Lower leg skin (tissue), 4 donors: ENCODE results near the gene TIPRL. TPM values are rescaled to one million over a fixed set of nuclear protein-coding genes. Genes with fewer than 3 reads are reported as not detected.

Source experiments
- DNase-seq, 2 donors: peaks; one replicate each; pipeline ENCODE4 v3.0.0-alpha.2; 2019; ENCODE audit warnings: low spot score in 2 of 2
- H3K4me3 ChIP-seq: fragments of 200-600 bp; sonication (generic); 2 replicates; pipeline ENCODE4 v1.5.1; 2017; ENCODE audit warnings: mild to moderate bottlenecking, low read depth; ENCODE audit not compliant: poor library complexity, severe bottlenecking
- CTCF ChIP-seq, 3 donors: fragments of 450-650 bp; IDR thresholded peaks; one replicate each; pipeline ENCODE4 v1.5.1; 2016; ENCODE audit warnings: antibody characterized with exemption in 3 of 3, mild to moderate bottlenecking in 3 of 3, moderate library complexity in 2 of 3
- POLR2A ChIP-seq, 2 donors: fragments of 450-650 bp; IDR thresholded peaks; one replicate each; pipeline ENCODE4 v1.6.1; 2016 to 2017; ENCODE audit warnings: antibody characterized with exemption in 2 of 2, mild to moderate bottlenecking in 1 of 2, moderate library complexity in 1 of 2
- WGBS, 2 donors: methylation state at CpG; one replicate each; pipeline ENCODE4 v1.1.5; 2018; 5-methylcytosine and 5-hydroxymethylcytosine counted together
- intact Hi-C: fragments of 100-400 bp; cut with DNase I; formaldehyde crosslinking; loops from one replicate; pipeline ENCODE4 v1.15.0; 2023; ENCODE audit warnings: low total_unique reads
- total RNA-seq, 4 donors: library from RNA; depleted of rRNA; stranded (reverse); fragments of >200 nt; gene quantifications; one replicate each; pipeline ENCODE4 v1.1.0, GENCODE V29; 2016

Gene TIPRL
- total RNA-seq, 4 donors from 2014 or later: 13.2 to 21.8 (median 18.6) TPM

DNA sequence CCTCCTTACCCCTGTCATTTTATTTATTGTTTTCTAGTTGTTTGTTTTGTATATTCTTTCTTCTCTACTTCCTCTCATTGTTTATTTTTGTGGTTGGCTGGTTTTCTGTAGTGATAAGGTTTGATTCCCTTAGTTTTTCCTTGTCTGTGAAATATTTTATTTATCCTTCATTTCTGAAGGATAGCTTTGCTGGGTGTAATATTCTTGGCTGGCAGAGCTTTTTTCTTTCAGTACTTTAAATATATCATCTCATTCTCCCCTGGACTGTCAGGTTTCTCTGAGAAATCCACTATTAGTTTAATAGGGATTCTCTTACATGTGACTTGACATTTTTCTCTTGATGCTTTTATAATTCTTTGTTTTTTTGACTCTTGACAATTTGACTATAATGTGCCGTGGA, 18.8 kb upstream of the TIPRL start:
- no peak overlapping the region for H3K4me3 ChIP-seq
- intact Hi-C loops: no loop called here
- no peak for DNase-seq
- 93 to 97% methylated on average over 1 of the region's 1 CpG for WGBS, 2 donors
- TF ChIP-seq CTCF (IDR thresholded peaks at IDR 0.05): no peak
- TF ChIP-seq POLR2A (IDR thresholded peaks at IDR 0.05): no peak

DNA sequence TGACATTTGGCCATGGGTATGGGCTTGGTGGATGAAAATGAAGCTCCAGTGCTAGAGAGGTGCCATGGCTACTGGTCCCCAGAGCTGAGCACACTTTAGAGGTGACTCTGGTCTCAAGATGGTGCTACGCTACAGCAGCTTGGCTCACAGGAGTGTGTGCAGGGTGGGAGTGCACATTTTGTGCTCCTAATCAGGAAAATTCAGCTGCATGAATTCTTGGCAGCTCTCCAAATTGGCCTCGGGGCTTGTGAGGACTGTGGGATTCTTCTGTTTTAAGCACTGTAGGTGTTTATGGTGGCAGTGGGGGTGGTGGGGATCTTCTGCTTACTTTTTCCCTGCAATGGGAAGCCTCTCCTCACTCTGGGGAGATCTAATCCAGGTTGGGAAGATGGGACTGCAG, 17.3 kb upstream of the TIPRL start:
- intact Hi-C loops: no loop called here
- no peak for TF ChIP-seq CTCF (IDR thresholded peaks at IDR 0.05)
- TF ChIP-seq POLR2A (IDR thresholded peaks at IDR 0.05): no peak
- DNase-seq: no peak
- 69 to 71% methylated on average over 2 of the region's 2 CpGs for WGBS, 2 donors
- H3K4me3 ChIP-seq: no peak overlapping the region

GRCh38 chr1:168163670-168164069, 15.1 kb upstream of the TIPRL start:
- TF ChIP-seq POLR2A (IDR thresholded peaks at IDR 0.05) (no peak), CTCF (IDR thresholded peaks at IDR 0.05) (no peak)
- intact Hi-C loops: no loop called here
- H3K4me3 ChIP-seq: no peak overlapping the region
- WGBS, 2 donors: 62 to 75% methylated on average over 3 of the region's 3 CpGs
- DNase-seq: no peak

DNA sequence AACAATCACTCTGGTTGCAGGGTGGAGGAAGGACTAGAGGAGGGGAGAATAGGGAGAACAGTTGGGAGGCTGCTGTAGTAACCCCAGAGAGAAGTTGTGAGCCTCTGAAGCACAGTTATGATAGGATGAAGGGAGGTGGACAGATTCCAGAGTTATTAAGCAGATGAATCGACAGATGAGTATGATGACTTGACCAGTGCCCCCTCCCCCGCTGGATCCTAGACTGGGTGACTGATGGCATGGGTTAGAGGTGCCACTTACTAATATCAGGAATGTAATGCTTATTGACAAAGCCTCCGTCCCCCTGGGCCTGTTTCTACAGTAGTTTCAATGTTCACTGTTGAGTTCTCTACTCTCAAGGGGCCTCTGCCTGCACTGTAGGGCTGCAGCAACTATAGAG, 14.0 kb upstream of the TIPRL start:
- no peak for TF ChIP-seq CTCF (IDR thresholded peaks at IDR 0.05)
- no peak for TF ChIP-seq POLR2A (IDR thresholded peaks at IDR 0.05)
- 93 to 95% methylated on average over 3 of the region's 3 CpGs for WGBS, 2 donors
- DNase-seq: no peak
- intact Hi-C loops: no loop called here
- no peak overlapping the region for H3K4me3 ChIP-seq

- whole genome bisulfite sequencing, 2 donors: 73 to 77% methylated on average over 2 of the region's 2 CpGs
Observed at GRCh38 chr1:168167806-168168205, 11.0 kb upstream of the TIPRL start.

More at GRCh38 chr1:168167806-168168205, 11.0 kb upstream of the TIPRL start:
- intact Hi-C loops: no loop called here
- H3K4me3 ChIP-seq: no peak overlapping the region
- TF ChIP-seq CTCF (IDR thresholded peaks at IDR 0.05): no peak
- DNase-seq: no peak
